HepG2 (cell line): ENCODE results near the gene CACNG1. TPM values are rescaled to one million over a fixed set of nuclear protein-coding genes. Genes with fewer than 3 reads are reported as not detected.
A peak's percentile ranks its signal among the peaks of the same experiment; 100 is the strongest.

Source experiments
- ATAC-seq: fragments of 200-7000 bp; cut with Tn5 transposase; 3 replicates; pipeline ENCODE4 v1.9.1; 2020; ENCODE audit warnings: mild to moderate bottlenecking, moderate library complexity
- BruUV-seq: library from RNA; stranded (reverse); fragments of 400-500 nt; replicated peaks from 2 replicates; lab custom pipeline; 2021; lab: Mats Ljungman, UMichigan
- CTCF ChIA-PET: fragments of 300-600 bp; formaldehyde crosslinking; extraction: SDS; loops from one replicate; lab custom pipeline; 2021; ENCODE audit warnings: low total read pairs, inconsistent platforms, low intra/inter-chr PET ratio; lab: Yijun Ruan, JAX
- POLR2A ChIA-PET: fragments of 350-600 bp; sonication (Branson Sonifier 250); formaldehyde crosslinking; loops from one replicate; lab custom pipeline; 2020; ENCODE audit warnings: antibody characterized with exemption, inconsistent platforms; lab: Yijun Ruan, JAX
- DNase-seq: peaks from one replicate; pipeline ENCODE4 v3.0.0-alpha.2; 2015; ENCODE audit warnings: low spot score
- FAIRE-seq: peaks from 3 replicates; lab custom pipeline; 2011; peaks lifted over from hg19 to GRCh38; lab: Jason Lieb, UNC
- H2AFZ ChIP-seq: one replicate; pipeline ENCODE4 v1.6.1; 2011; ENCODE audit warnings: low read length, inconsistent platforms
- H3K27ac ChIP-seq: fragments of 300-600 bp; 3 replicates; pipeline ENCODE4 v1.8.0; 2011; ENCODE audit warnings: mixed run types, mild to moderate bottlenecking, mixed read lengths, low read length, inconsistent platforms; ENCODE audit not compliant: insufficient read depth; ENCODE audit errors: extremely low read length
- H3K27me3 ChIP-seq, 2 experiments: fragments of 200-600 bp in 1 of 2; 2 replicates in 1 of 2; 3 replicates in 1 of 2; pipeline versions ENCODE4 v1.6.0 to v1.8.0; 2011; ENCODE audit warnings: low read length in 2 of 2, mild to moderate bottlenecking in 2 of 2, moderate library complexity in 2 of 2, inconsistent platforms in 1 of 2; ENCODE audit not compliant: insufficient read depth in 2 of 2, control insufficient read depth in 1 of 2
- H3K36me3 ChIP-seq, 2 experiments: fragments of 200-600 bp in 1 of 2; replicated peaks in 1 of 2; 2 replicates in 1 of 2; 3 replicates in 1 of 2; pipeline versions ENCODE4 v1.5.1 to v1.8.0; 2011; ENCODE audit warnings: low read length in 2 of 2, inconsistent platforms in 1 of 2; ENCODE audit not compliant: insufficient read depth in 2 of 2, control insufficient read depth in 1 of 2
- H3K4me1 ChIP-seq: 2 replicates; pipeline ENCODE4 v1.5.1; 2012; ENCODE audit warnings: low read length, inconsistent platforms; ENCODE audit not compliant: insufficient read depth
- H3K4me2 ChIP-seq: 2 replicates; pipeline ENCODE4 v1.6.0; 2011; ENCODE audit warnings: low read depth, low read length, inconsistent platforms
- H3K4me3 ChIP-seq, 3 experiments: fragments of 200-600 bp in 1 of 3; sonication (generic), shearing (Covaris generic) in 1 of 3; replicated peaks in 1 of 3; 2 replicates each; pipeline ENCODE4 v1.5.1; 2011 to 2016; ENCODE audit warnings: low read length in 3 of 3, inconsistent platforms in 2 of 3, low read depth in 2 of 3, mild to moderate bottlenecking in 2 of 3, control low read depth in 1 of 3, mixed read lengths in 1 of 3; ENCODE audit not compliant: insufficient read depth in 1 of 3
- H3K79me2 ChIP-seq: one replicate; pipeline ENCODE4 v1.6.1; 2011; ENCODE audit warnings: low read length, inconsistent platforms; ENCODE audit not compliant: insufficient read depth
- H3K9ac ChIP-seq: 2 replicates; pipeline ENCODE4 v1.6.0; 2011; ENCODE audit warnings: mild to moderate bottlenecking, low read depth, low read length, inconsistent platforms; ENCODE audit not compliant: insufficient read depth
- H3K9me3 ChIP-seq: 2 replicates; pipeline ENCODE4 v1.5.1; 2012; ENCODE audit warnings: mild to moderate bottlenecking, low read length
- H4K20me1 ChIP-seq: 2 replicates; pipeline ENCODE4 v1.6.0; 2011; ENCODE audit warnings: inconsistent platforms, mild to moderate bottlenecking, low read length, moderate library complexity; ENCODE audit not compliant: insufficient read depth
- HOXA5 ChIP-seq: sonication (generic); formaldehyde crosslinking; IDR thresholded peaks from 2 replicates; pipeline ENCODE4 v1.4.0; 2020; ENCODE audit warnings: missing genetic modification reagents
- MAFF ChIP-seq: IDR thresholded peaks from 2 replicates; pipeline ENCODE4 v1.6.1; 2011; ENCODE audit warnings: low read depth, low read length, improper control_type of control experiment
- MAFK ChIP-seq, 2 experiments: IDR thresholded peaks in 1 of 2; conservative IDR thresholded peaks in 1 of 2; 2 replicates each; pipeline ENCODE4 v1.6.1; 2011; ENCODE audit warnings: improper control_type of control experiment in 2 of 2, low read length in 2 of 2
- PCBP2 ChIP-seq: fragments of 200-400 bp; formaldehyde crosslinking; optimal IDR thresholded peaks from 2 replicates; pipeline ENCODE3; 2018; ENCODE audit warnings: low read length, low read depth; ENCODE audit not compliant: poor library complexity, severe bottlenecking
- PITX1 ChIP-seq: sonication (generic); formaldehyde crosslinking; IDR thresholded peaks from 2 replicates; pipeline ENCODE4 v1.5.1; 2020; ENCODE audit warnings: mild to moderate bottlenecking, missing genetic modification reagents
- POLR2AphosphoS2 ChIP-seq: IDR thresholded peaks from 2 replicates; pipeline ENCODE4 v1.6.1; 2011; ENCODE audit warnings: low read depth, low read length, improper control_type of control experiment
- POLR2G ChIP-seq: fragments of 200-400 bp; formaldehyde crosslinking; IDR thresholded peaks from 2 replicates; pipeline ENCODE4 v1.6.1; 2018; ENCODE audit warnings: mild to moderate bottlenecking, low read depth, low read length, moderate library complexity
- SRSF9 ChIP-seq: fragments of 200-400 bp; formaldehyde crosslinking; IDR thresholded peaks from 2 replicates; pipeline ENCODE4 v1.6.1; 2018; ENCODE audit warnings: borderline replicate concordance, mild to moderate bottlenecking, low read depth, low read length; ENCODE audit not compliant: insufficient read depth, poor library complexity, severe bottlenecking
- ZNF234 ChIP-seq: sonication (generic); formaldehyde crosslinking; conservative IDR thresholded peaks from 2 replicates; pipeline ENCODE4 v1.5.1; 2020; ENCODE audit warnings: mild to moderate bottlenecking, missing genetic modification reagents
- ZNF367 ChIP-seq: sonication (generic); formaldehyde crosslinking; IDR thresholded peaks from 2 replicates; pipeline ENCODE4 v1.4.0; 2020; ENCODE audit warnings: missing genetic modification reagents, borderline replicate concordance
- WGBS: methylation state at CpG from one replicate; pipeline ENCODE4 v1.1.6; 2017; ENCODE audit warnings: low lambda C conversion rate; 5-methylcytosine and 5-hydroxymethylcytosine counted together
- in situ Hi-C: cut with HindIII; loops from 2 replicates; pipeline ENCODE4 v1.10.0; 2017; ENCODE audit warnings: low pct_unique_long_range_greater_than_20kb; ENCODE audit not compliant: extremely low pct_ligation_motif_present
- intact Hi-C: fragments of 100-400 bp; cut with micrococcal nuclease; formaldehyde crosslinking; loops from one replicate; pipeline ENCODE4 v1.10.0; 2022; ENCODE audit not compliant: unreplicated experiment
- polyA plus RNA-seq, 8 experiments: library from polyadenylated mRNA; depleted of rRNA in 3 of 8; stranded (reverse) in 7 of 8; unstranded in 1 of 8; fragments of >200 nt; fragmentation: Illumina TruSeq in 4 of 8; extraction: Trizol in 4 of 8; gene quantifications; 2 replicates each; pipeline versions ENCODE4 v1.2.1 to v1.2.3, GENCODE V29; 2011 to 2016; ENCODE audit warnings: low read depth in 4 of 8, missing spikeins in 1 of 8, mixed read lengths in 1 of 8; ENCODE audit not compliant: insufficient read depth in 1 of 8
- total RNA-seq, 5 experiments: library from RNA; depleted of rRNA; stranded (reverse); fragments of >200 nt; fragmentation: Illumina TruSeq; extraction: Trizol; gene quantifications; 2 replicates each; pipeline ENCODE4 v1.2.3, GENCODE V29; 2016; ENCODE audit warnings: low read depth in 1 of 5

CACNG1 gene
- total and polyA plus RNA-seq, 2 of the 13 experiments (the other 11 are each of a cell fraction or from before 2014, with no cell fraction given): not detected

DNA sequence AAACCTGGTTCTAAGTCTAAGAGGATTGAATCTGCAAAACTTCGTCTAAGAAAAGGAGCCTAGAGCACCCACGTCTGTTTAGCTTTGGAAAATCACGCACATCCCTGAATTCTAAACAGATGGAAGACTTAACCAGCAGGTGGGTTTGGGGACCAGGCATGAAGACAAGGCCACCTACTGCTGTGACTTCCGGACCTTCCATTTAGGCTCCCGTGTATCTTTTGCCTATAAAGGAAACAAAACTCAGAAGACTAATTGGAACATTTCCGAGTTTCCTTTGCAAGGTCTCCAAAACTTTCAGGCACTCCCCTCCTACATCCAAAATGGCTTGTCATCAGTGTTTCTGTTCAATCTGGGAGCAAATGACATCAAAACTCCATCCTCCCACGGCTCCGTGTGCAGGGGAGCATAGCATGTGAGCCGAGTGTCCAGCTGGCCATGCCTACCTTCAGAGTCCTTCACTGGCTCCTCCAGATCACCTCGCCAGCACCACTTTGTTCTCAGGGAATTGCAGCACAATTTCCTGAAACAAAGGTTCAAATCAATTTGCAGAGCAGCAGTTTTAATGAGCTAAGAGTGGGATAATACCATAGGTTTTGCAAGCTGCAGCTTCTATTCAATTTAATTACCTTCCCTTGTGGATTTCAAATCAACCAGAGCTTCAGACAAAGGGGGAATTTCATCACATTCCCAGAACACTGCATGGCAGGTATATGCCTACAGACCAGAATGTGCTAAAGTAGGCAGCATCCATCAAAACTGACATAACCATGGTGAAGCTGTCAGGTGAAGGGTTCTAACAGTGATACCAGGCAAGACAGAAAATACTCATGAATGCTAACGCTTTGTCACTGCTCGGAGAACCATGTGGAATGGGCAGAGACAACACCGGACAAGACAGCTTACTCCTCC, 23.5 kb downstream of the CACNG1 start (continued):
- TF ChIP-seq PCBP2 (no peak), PITX1 (CRISPR knock-in tag) (no peak)
- TF ChIP-seq, all 625 proteins: peak for 0

DNA sequence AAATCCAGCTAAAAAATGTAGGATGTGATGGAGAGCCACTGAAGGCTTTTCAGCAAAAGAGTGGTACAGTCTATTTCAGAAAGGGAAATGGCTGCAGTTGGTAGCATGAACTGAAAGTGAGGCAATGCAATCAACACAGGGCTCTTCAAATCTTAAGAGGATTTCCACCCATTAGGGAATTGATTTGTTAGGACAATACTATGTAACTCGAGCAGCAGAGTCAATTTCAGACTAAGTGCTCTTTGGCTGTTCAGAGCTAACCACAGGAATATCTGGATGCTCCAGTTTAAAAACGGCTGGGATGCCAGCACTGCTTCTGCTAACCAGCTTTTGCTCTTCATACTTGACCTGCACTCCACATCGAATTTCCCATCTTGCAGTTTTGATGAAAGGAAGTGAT, 24.6 kb downstream of the CACNG1 start:
- ChIA-PET CTCF (no interaction called here), POLR2A (no interaction called here)
- Histone ChIP-seq H3K27me3 (no peaks in the 10 kb centered on the region), H3K27ac (no peak overlapping the region), H3K4me2 (no peak overlapping the region), H3K4me1 (peaks cover under 1% of the 10 kb centered on the region; the same call in 1 of the 2 replicates), H2AFZ (no peak overlapping the region), H3K4me3 (no peak overlapping the region)
- intact Hi-C loops: no loop called here
- FAIRE-seq (no peak), DNase-seq (no peak)
- TF ChIP-seq HOXA5 (CRISPR knock-in tag) (no peak), POLR2G (peak; percentile 3; the same call in 1 of the 2 replicates)
- TF ChIP-seq, all 625 proteins: peak for 1
- H4K20me1 ChIP-seq: no peaks in the 10 kb centered on the region
- peaks cover 4% of the 10 kb centered on the region in 2 experiments; a peak in 3 of 5 replicates for H3K36me3 ChIP-seq
- no peaks in the 10 kb centered on the region for H3K9me3 ChIP-seq
- H3K79me2 ChIP-seq: no peaks in the 10 kb centered on the region
- in situ Hi-C loops: no loop called here
- no TSS peak for BruUV-seq
- 86% methylated on average over 3 of the region's 3 CpGs for WGBS
- H3K9ac ChIP-seq: no peak overlapping the region
- ATAC-seq: no peak; the same call in 2 of the 3 replicates

- Histone ChIP-seq H4K20me1 (no peaks in the 10 kb centered on the region), H3K9me3 (no peaks in the 10 kb centered on the region), H3K4me3 (no peak overlapping the region), H3K9ac (no peak overlapping the region), H3K4me1 (peaks cover 7% of the 10 kb centered on the region), H3K79me2 (no peaks in the 10 kb centered on the region), H3K27me3 (no peaks in the 10 kb centered on the region)
- BruUV-seq: no TSS peak
- CTCF ChIA-PET: no interaction called here
- ATAC-seq: no peak
- DNase-seq: no peak
- 98% methylated on average over 5 of the region's 5 CpGs for WGBS
- no peak for FAIRE-seq
- in situ Hi-C loops: no loop called here
- TF ChIP-seq ZNF234 (CRISPR knock-in tag) (no peak), SRSF9 (no peak), POLR2AphosphoS2 (0 out of 2 replicates have a peak, but pooled peaks have one; percentile 44), ZNF367 (CRISPR knock-in tag) (no peak), MAFK (conservative IDR thresholded peaks at IDR 0.05 in 1 of 2, IDR thresholded peaks at IDR 0.05 in 1 of 2; ENCODE audit: low read length in 2 of 2) (peak; percentile 60 to 81), MAFF (peak; percentile 67)
- TF ChIP-seq, all 625 proteins: peak for 3
- intact Hi-C loops: no loop called here
- Histone ChIP-seq H3K27ac (no peak overlapping the region), H3K4me2 (no peak overlapping the region), H2AFZ (no peak overlapping the region), H3K36me3 (peaks cover 4% of the 10 kb centered on the region in 2 experiments; a peak in 4 of 5 replicates)
- POLR2A ChIA-PET: no interaction called here
Observed at GRCh38 chr17:67069603-67070136, 25.3 kb downstream of the CACNG1 start.
